B cell (primary cell): ENCODE results near the gene CXXC5. TPM values are rescaled to one million over a fixed set of nuclear protein-coding genes. Genes with fewer than 3 reads are reported as not detected.
A peak's percentile ranks its signal among the peaks of the same experiment; 100 is the strongest.

Source experiments
- ATAC-seq: fragments of 200-7000 bp; cut with Tn5 transposase; one replicate; pipeline ENCODE4 v1.10.0; 2021; ENCODE audit warnings: low read depth, mild to moderate bottlenecking, moderate number of reproducible peaks, moderate library complexity
- CTCF ChIA-PET: fragments of 350-600 bp; sonication (Branson Sonifier 250); formaldehyde crosslinking; loops from one replicate; lab custom pipeline; 2021; ENCODE audit warnings: antibody characterized with exemption, inconsistent platforms; lab: Charles Lee
- POLR2A ChIA-PET: fragments of 350-600 bp; sonication (Branson Sonifier 250); formaldehyde crosslinking; loops from one replicate; lab custom pipeline; 2021; ENCODE audit warnings: antibody characterized with exemption; lab: Charles Lee
- DNase-seq: peaks from one replicate; pipeline ENCODE4 v3.0.0; 2013
- H2AFZ ChIP-seq: 2 replicates; pipeline ENCODE4 v1.6.1; 2012; ENCODE audit warnings: mild to moderate bottlenecking, low read depth, low read length; ENCODE audit not compliant: insufficient read depth, poor library complexity, severe bottlenecking
- H3K27ac ChIP-seq, 2 donors: 1 replicate in 1 of 2; 2 replicates in 1 of 2; pipeline ENCODE4 v1.5.1; 2012 to 2013; ENCODE audit warnings: low read length in 2 of 2, mild to moderate bottlenecking in 2 of 2, moderate library complexity in 1 of 2
- H3K27me3 ChIP-seq, 4 experiments: fragments of 200-600 bp in 1 of 4; sonication (generic) in 1 of 4; replicated peaks in 1 of 4; 1 replicate in 2 of 4; 2 replicates in 2 of 4; pipeline versions ENCODE4 v1.6.1 to v1.7.0; 2013 to 2016; ENCODE audit warnings: low read length in 3 of 4, mild to moderate bottlenecking in 2 of 4, mixed read lengths in 1 of 4, moderate library complexity in 1 of 4; ENCODE audit not compliant: insufficient read depth in 4 of 4, control insufficient read depth in 3 of 4; ENCODE audit errors: control extremely low read depth in 1 of 4
- H3K36me3 ChIP-seq, 2 experiments: replicated peaks in 1 of 2; 1 replicate in 1 of 2; 2 replicates in 1 of 2; pipeline versions ENCODE4 v1.6.1 to v1.7.1; 2013; ENCODE audit warnings: low read length in 1 of 2; ENCODE audit not compliant: insufficient read depth in 2 of 2, control insufficient read depth in 1 of 2; ENCODE audit errors: control extremely low read depth in 1 of 2, extremely low read depth in 1 of 2
- H3K4me1 ChIP-seq, 2 donors: fragments of 200-600 bp in 1 of 2; sonication (generic) in 1 of 2; 1 replicate in 1 of 2; 2 replicates in 1 of 2; pipeline versions ENCODE4 v1.5.1 to v1.6.1; 2013 to 2017; ENCODE audit warnings: low read length in 2 of 2; ENCODE audit not compliant: control insufficient read depth in 2 of 2, insufficient read depth in 2 of 2
- H3K4me2 ChIP-seq: replicated peaks from 2 replicates; pipeline ENCODE3; 2012; ENCODE audit warnings: mild to moderate bottlenecking, low read depth, low read length; ENCODE audit not compliant: poor library complexity, severe bottlenecking
- H3K4me3 ChIP-seq, 5 experiments: fragments of 200-600 bp in 1 of 5; sonication (generic) in 1 of 5; 1 replicate in 3 of 5; 2 replicates in 2 of 5; pipeline versions ENCODE4 v1.5.1 to v1.7.0; 2011 to 2016; ENCODE audit warnings: low read length in 4 of 5, mild to moderate bottlenecking in 4 of 5, low read depth in 2 of 5, control low read depth in 1 of 5, moderate library complexity in 1 of 5; ENCODE audit not compliant: insufficient read depth in 1 of 5; ENCODE audit errors: control extremely low read depth in 1 of 5, extremely low read depth in 1 of 5
- H3K79me2 ChIP-seq: fragments of 200-600 bp; sonication (generic); one replicate; pipeline ENCODE4 v1.6.0; 2016; ENCODE audit warnings: low read length; ENCODE audit not compliant: control insufficient read depth, insufficient read depth
- H3K9ac ChIP-seq: fragments of 200-600 bp; sonication (generic); 2 replicates; pipeline ENCODE4 v1.6.1; 2017; ENCODE audit warnings: mild to moderate bottlenecking, low read length, moderate library complexity
- H3K9me3 ChIP-seq, 3 donors: one replicate each; pipeline versions ENCODE4 v1.6.1 to v1.7.1; 2013; ENCODE audit warnings: low read length in 2 of 3; ENCODE audit not compliant: control insufficient read depth in 2 of 3, insufficient read depth in 1 of 3; ENCODE audit errors: control extremely low read depth in 1 of 3
- H4K20me1 ChIP-seq: 2 replicates; pipeline ENCODE4 v1.6.0; 2012; ENCODE audit warnings: mild to moderate bottlenecking, low read length; ENCODE audit not compliant: insufficient read depth, control insufficient read depth, poor library complexity, severe bottlenecking
- H3K27ac Mint-ChIP-seq: one replicate; pipeline ENCODE4 v1.8.0; 2021; ENCODE audit warnings: mixed read lengths
- H3K27me3 Mint-ChIP-seq: one replicate; pipeline ENCODE4 v1.8.0; 2021; ENCODE audit warnings: mixed read lengths
- H3K4me1 Mint-ChIP-seq: one replicate; pipeline ENCODE4 v1.8.0; 2021; ENCODE audit warnings: mixed read lengths
- H3K4me3 Mint-ChIP-seq: one replicate; pipeline ENCODE4 v1.8.0; 2021; ENCODE audit warnings: mixed read lengths
- H3K9me3 Mint-ChIP-seq: one replicate; pipeline ENCODE4 v1.8.0; 2022; ENCODE audit warnings: mixed read lengths; ENCODE audit not compliant: insufficient read depth
- CTCF ChIP-seq: fragments of 200-600 bp; IDR thresholded peaks from one replicate; pipeline ENCODE4 v1.8.0; 2022; ENCODE audit warnings: antibody characterized with exemption, mild to moderate bottlenecking
- EZH2 ChIP-seq: IDR thresholded peaks from 2 replicates; pipeline ENCODE4 v1.6.1; 2012; ENCODE audit warnings: borderline replicate concordance, low read depth, mild to moderate bottlenecking, moderate library complexity, low read length; ENCODE audit not compliant: insufficient read depth, poor library complexity, severe bottlenecking
- WGBS: methylation state at CpG from one replicate; pipeline ENCODE4 v1.1.5; 2013; ENCODE audit warnings: missing lambda C conversion rate; ENCODE audit not compliant: insufficient coverage; 5-methylcytosine and 5-hydroxymethylcytosine counted together
- intact Hi-C: fragments of 100-400 bp; cut with micrococcal nuclease; formaldehyde crosslinking; loops from one replicate; pipeline ENCODE4 v1.10.0; 2022
- polyA plus RNA-seq: library from polyadenylated mRNA; depleted of rRNA; stranded (reverse); fragments of >200 nt; gene quantifications from 2 replicates; pipeline ENCODE4 v1.2.3, GENCODE V29; 2012
- total RNA-seq, 2 donors: library from RNA; stranded (reverse); fragments of 120-200 nt in 1 of 2; gene quantifications; 1 replicate in 1 of 2; 2 replicates in 1 of 2; pipeline versions ENCODE4 v1.2.3 to v1.2.4, GENCODE V29; 2013 to 2022

CXXC5 gene
- total and polyA plus RNA-seq, 2 donors (not counting 1 experiment from before 2014, with no cell fraction given) = 126 to 143 TPM

DNA sequence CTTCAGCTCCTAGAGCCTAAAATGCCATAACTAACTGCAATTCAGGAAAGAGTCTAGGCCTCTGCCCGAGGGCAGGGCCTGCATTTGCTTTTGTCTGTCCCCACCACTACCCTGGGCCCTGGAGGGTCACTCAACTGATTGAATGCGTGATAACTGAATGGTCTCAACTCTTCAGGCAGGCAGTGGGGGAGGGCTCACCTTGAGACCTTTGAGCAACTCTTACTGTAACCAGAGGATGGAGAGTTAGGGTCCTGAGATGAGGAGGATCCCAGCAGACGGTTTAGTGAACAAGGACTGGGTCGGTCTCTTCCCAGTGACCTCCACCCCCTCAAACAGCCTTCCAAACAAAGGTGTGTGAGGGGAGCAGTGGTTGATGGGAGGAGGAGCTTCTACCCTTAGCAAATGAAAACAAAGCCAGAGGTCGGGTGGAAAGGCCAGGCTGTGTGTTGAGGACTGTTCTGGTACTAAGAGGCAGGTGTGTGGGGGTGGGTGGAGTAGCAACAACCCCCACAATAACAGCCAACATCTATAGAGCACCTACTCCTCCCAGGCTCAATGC lies 59.4 kb downstream of the CXXC5 start:
- Mint-ChIP-seq H3K27ac (no peak overlapping the region), H3K9me3 (no peaks in the 10 kb centered on the region), H3K4me1 (peaks cover 47% of the 10 kb centered on the region), H3K27me3 (peaks cover 3% of the 10 kb centered on the region), H3K4me3 (no peak overlapping the region)
- Histone ChIP-seq H3K79me2 (no peaks in the 10 kb centered on the region), H3K4me3 (no peak overlapping the region), H4K20me1 (no peaks in the 10 kb centered on the region), H3K4me2 (no peak overlapping the region), H3K27me3 (peaks cover 0 to 4% (median 2%) of the 10 kb centered on the region in 4 experiments), H3K27ac (no peak overlapping the region), H3K9me3 (no peaks in the 10 kb centered on the region), H2AFZ (no peak overlapping the region), H3K9ac (no peak overlapping the region), H3K36me3 (no peaks in the 10 kb centered on the region), H3K4me1 (peaks cover 33 to 46% of the 10 kb centered on the region in 2 donors)
- no peak for TF ChIP-seq EZH2
- TF ChIP-seq CTCF = no peak
- intact Hi-C loops = loop anchor here (1.0 kb wide), 1 partner anchor 8 kb away; no protein-coding TSS in a partner anchor
- ATAC-seq (no peak), DNase-seq (no peak)
- 100% methylated on average over 2 of the region's 5 CpGs for WGBS
- POLR2A ChIA-PET = interaction anchor here (4.3 to 5.5 kb wide), 2 partner anchors 40 to 71 kb away, joined by 44 to 69 read pairs; no protein-coding TSS in a partner anchor
- CTCF ChIA-PET = interaction anchor here (0.6 to 8.6 kb wide), 5 partner anchors 40 to 72 kb away, joined by 3 to 105 read pairs (median 4); no protein-coding TSS in a partner anchor

GRCh38 chr5:139708434-139708861 lies 60.3 kb downstream of the CXXC5 start:
- intact Hi-C loops = loop anchor here (1.0 kb wide), 1 partner anchor 9 kb away; no protein-coding TSS in a partner anchor
- Mint-ChIP-seq H3K9me3 (no peaks in the 10 kb centered on the region), H3K27ac (peak overlapping the region; percentile 59), H3K27me3 (no peaks in the 10 kb centered on the region), H3K4me1 (peaks cover 49% of the 10 kb centered on the region), H3K4me3 (peak overlapping the region; percentile 87)
- TF ChIP-seq EZH2 (no peak), CTCF (no peak)
- H3K9me3 ChIP-seq = no peaks in the 10 kb centered on the region
- no peak for DNase-seq
- H4K20me1 ChIP-seq = no peaks in the 10 kb centered on the region
- H2AFZ ChIP-seq = no peak overlapping the region
- H3K36me3 ChIP-seq = no peaks in the 10 kb centered on the region
- ChIA-PET POLR2A (interaction anchor here (0.6 to 5.5 kb wide), 6 partner anchors 33 to 72 kb away, joined by 3 to 69 read pairs (median 10); no protein-coding TSS in a partner anchor), CTCF (interaction anchor here (1.2 to 8.6 kb wide), 6 partner anchors 19 to 73 kb away, joined by 3 to 105 read pairs (median 14); no protein-coding TSS in a partner anchor)
- peaks cover 33 to 46% of the 10 kb centered on the region in 2 donors for H3K4me1 ChIP-seq
- H3K9ac ChIP-seq = no peak overlapping the region
- 74% methylated on average over 3 of the region's 4 CpGs for WGBS
- no peak overlapping the region for H3K27ac ChIP-seq
- H3K79me2 ChIP-seq = no peaks in the 10 kb centered on the region
- peak overlapping the region; percentile 99 for H3K4me2 ChIP-seq
- no peak for ATAC-seq
- no peak overlapping the region for H3K4me3 ChIP-seq
- H3K27me3 ChIP-seq = peaks cover 0 to 5% (median 2%) of the 10 kb centered on the region in 4 experiments
